Peyer's patch (tissue), 4 donors: ENCODE results near the gene CNTRL.

Experiments
- CTCF ChIP-seq, 6 experiments: fragments of 450-650 bp in 4 of 6; fragments of 200-600 bp in 2 of 6; sonication (generic) in 1 of 6; IDR thresholded peaks; one replicate each; pipeline ENCODE4 v1.5.1; 2017 to 2019; ENCODE audit warnings: antibody characterized with exemption in 6 of 6, mild to moderate bottlenecking in 3 of 6, moderate library complexity in 1 of 6
- POLR2A ChIP-seq, 2 donors: fragments of 450-650 bp; IDR thresholded peaks; one replicate each; pipeline ENCODE4 v1.5.1; 2017; ENCODE audit warnings: antibody characterized with exemption in 2 of 2, mild to moderate bottlenecking in 2 of 2, moderate library complexity in 2 of 2

GRCh38 chr9:121066850-121067249 lies 7.9 kb upstream of the CNTRL start:
- TF ChIP-seq CTCF (IDR thresholded peaks at IDR 0.05) (no peak), POLR2A (IDR thresholded peaks at IDR 0.05) (no peak)
